HG03108 (cell line): Measurements from ENCODE around the gene MYH14.

ENCODE experiments used
- ATAC-seq: cut with Tn5 transposase; IDR thresholded peaks from one replicate; pipeline ENCODE4 v1.9.1; 2021; ENCODE audit warnings: moderate library complexity; ENCODE audit not compliant: unreplicated experiment

MYH14 gene

GRCh38 chr19:50203281-50204080 lies at the start of gene MYH14:
Gene MYH14 (plus strand): TSS chr19:50203622. CDS start chr19:50210366, 6,744 bp downstream.
- no peak for ATAC-seq

GRCh38 chr19:50154529-50154928 lies 48.9 kb upstream of the MYH14 start:
- ATAC-seq: no peak

GRCh38 chr19:50155520-50156109 lies 47.8 kb upstream of the MYH14 start:
- no peak for ATAC-seq

DNA sequence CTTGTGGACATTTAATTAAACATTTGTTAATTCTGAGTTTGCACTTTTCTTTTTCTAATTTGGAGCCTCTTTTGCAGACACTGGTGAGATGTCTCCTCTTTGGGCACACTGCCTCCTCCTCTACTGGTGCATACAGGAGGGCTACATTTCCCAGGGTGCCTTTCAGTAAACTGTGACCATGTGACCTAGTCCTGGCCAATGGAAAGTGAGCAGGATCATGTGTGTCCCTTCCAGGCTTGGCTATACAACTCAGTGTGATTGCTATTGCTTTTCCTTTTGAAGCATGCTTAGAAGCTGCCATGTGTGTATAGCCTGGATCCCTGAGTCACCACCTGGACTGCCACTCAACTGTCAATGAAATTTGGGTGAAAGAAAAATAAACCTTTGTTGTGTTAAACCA lies 44.8 kb upstream of the MYH14 start:
- ATAC-seq: no peak

DNA sequence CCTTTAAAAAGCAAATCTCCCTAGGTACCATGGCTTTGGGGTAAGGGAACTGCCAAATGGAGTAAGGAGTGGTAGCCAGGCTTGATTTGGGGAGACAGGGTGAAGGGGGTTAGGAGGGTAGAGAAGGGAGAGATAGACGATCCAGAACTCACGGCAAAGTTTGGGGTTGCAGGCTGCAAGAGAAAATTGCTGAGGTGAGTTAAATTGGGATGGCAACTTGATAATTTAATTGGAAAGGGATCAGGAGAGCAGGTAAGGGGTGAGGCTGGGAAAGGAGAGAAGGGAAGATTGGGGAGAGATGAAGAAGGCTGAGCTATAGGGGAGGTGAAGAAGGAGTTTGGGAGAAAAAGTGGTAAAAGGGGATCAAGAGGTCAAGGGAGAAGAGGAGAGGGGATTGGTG lies 44.3 kb upstream of the MYH14 start:
- no peak for ATAC-seq

DNA sequence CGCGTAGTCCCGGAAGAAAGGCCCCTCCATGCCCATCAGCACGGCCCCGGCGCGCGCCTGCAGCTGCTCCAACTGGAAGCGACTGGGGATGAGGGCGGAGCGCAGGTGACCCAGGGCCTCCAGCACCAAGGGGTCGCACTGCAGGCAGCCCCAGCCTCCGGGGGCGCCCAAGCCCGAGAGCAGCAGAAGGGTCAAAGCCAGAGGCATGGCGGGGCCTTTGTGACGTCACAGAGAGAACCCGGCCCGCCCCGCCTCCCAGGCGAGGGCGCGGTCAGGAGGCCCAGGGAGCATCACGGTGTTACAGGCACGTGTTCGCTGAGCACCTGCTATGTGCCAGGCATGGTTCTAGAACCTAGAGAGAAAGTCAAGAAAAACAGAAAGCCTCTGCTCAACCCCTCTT lies 40.4 kb upstream of the MYH14 start, which contains the start of gene IZUMO2:
Gene IZUMO2 (minus strand): TSS at position 294 of the 400 bp plus-strand sequence. CDS start 87 bp downstream, at position 207.
- no peak for ATAC-seq

DNA sequence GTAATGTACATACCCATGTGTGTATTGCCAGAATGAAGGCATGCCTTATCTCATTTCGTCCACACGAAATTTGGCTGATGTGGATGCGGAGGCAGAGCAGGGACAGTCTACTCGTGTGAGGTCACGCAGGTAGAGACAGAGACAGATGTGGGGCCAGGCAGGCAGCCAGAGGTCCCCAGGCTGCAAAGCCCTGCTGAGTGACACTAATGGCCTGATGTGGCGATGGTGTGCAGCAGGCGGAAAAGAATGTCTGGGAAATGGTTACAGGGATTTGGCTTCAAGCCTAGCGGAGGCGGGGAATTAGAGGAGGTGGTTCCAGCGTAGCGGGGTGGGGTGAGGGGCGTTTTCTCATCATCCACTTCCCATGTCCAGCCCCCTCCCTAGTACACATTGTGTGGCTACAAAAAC lies 36.1 kb upstream of the MYH14 start:
- no peak for ATAC-seq

DNA sequence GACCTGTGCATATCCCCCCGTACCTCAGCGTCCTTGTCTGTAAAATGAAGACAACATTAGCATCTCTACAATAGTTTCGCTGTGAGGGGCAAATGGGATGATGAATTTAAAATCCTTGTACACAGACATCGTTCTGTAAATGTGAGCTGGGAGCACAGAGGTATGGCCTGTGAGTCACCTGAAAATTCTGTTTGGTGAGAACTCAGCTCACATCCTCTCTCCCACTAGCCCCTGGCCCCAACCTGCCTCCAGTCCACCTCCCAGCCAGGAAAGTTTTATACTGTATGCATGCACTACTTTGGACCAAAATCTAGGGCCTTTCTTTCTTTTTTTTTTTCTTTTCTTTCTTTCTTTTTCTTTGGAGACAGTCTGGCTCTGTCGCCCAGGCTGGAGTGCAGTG lies 31.7 kb upstream of the MYH14 start:
- ATAC-seq: no peak

DNA sequence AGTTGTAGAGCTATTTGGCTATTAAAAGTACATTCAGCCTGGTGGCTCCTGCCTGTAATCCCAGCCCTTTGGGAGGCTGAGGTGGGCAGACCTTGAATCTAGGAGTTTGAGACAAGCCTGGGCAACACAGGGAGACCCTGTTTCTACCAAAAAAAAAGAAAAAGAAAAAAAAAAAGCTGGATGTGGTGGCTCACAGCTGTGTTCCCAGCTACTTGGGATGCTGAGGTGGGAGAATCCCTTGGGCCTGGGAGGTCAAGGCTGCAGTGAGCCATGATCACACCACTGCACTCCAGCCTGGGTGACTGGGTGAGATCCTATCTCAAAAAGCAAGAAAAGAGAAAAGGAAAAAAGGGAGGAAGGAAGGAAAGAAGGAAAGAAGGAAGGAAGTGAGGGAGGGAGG lies 30.7 kb upstream of the MYH14 start:
- no peak for ATAC-seq

DNA sequence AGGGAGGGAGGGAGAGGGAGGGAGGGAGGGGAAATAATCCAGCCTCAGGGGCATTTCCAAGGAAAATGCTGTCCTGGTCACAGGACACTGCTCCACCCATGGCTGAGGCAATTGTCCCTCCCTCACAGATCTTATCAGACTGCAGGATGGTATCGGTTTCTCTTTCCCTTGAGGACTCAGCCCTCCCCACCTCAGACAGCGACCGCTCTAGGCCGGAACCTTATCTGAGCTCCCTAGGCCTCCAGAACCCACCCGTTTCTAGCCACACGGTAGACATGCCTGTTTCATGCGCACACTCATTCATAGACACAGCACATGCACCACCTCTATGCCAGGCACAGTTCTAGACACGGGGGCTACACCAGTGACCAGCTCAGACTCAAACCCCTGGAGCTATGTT lies 30.3 kb upstream of the MYH14 start:
- ATAC-seq: no peak

DNA sequence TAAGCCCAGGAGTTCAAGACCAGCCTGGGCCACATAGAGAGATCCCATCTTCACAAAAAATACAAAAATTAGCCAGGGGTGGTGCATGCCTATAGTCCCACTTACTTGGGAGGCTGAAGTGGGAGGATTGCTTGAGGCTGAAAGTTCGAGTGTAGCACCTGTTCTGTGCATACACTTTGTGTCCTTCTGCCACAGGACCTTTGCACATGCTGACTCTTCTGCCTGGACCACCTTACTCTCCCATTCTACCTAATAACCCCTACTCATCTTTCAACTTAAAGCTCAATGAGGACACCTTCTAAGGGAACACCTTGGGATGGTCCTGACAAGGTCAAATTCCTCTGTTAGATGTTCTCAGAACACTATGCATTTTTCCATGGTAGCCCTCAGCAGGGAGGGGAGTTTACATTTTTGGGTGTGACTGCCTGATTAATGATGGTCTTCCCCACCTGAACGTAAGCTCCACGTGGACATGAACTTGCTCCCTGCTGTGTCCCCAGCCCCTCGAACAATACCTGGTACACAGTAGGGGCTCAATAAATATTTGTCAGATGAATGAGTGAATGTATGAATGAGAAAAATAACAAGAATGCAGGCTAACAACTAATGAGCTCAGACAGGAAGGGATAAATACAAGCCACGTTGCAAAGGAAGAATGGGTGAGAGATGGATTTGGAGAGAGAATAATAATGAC lies 29.2 kb upstream of the MYH14 start:
- ATAC-seq: no peak

DNA sequence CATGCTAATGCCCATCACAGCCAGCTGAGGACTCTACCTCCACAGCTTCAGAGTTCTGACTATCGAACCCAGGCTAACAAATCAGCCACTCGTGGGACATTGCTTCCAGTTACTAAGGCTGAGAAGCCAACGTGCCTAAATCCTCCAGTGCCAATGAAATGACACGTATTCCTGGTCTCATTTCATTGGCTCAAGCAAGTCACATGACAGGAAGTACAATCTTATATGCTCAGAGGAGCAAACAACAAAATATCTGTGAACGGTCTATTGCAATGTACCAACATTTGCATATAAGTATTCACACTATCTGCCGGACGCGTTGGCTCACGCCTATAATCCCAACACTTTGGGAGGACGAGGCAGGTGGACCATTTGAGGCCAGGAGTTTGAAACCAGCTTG lies 27.5 kb upstream of the MYH14 start:
- ATAC-seq: no peak

- ATAC-seq: no peak
These were observed 26.6 kb upstream of the MYH14 start for GRCh38 chr19:50176775-50177174.

- ATAC-seq: no peak
These were observed 25.1 kb upstream of the MYH14 start for GRCh38 chr19:50178320-50178719.

DNA sequence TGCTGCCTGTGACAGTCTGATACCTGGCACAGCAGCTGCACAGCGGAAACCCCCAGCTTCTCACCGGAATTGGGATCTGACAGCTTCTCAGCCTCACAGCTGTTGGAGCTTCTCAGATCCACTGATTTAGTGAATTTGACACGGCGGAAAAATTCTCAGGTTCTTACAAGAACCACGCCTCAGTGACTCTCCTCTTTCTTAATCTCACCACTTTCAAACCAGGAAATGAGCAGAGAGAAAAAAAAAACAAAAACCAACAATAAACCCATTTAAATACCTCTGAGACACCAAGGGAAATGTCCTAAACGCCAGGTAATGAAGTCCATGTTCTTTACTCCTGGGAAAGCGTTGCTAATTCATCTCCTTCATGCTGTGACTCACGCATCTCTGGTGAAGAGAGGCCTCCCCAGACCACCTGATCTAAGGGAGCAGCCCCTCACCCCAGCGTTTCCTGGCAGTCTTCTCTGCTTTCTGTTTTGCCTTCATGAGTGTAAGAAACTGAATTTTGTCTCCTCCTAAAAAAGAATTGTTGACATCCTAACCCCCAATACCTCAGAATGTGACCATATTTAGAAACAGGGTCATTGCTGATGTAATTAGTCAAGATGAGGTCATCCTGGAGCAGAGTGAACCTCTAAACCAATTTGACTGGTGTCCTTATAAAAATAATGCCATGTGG lies 24.4 kb upstream of the MYH14 start:
- no peak for ATAC-seq

DNA sequence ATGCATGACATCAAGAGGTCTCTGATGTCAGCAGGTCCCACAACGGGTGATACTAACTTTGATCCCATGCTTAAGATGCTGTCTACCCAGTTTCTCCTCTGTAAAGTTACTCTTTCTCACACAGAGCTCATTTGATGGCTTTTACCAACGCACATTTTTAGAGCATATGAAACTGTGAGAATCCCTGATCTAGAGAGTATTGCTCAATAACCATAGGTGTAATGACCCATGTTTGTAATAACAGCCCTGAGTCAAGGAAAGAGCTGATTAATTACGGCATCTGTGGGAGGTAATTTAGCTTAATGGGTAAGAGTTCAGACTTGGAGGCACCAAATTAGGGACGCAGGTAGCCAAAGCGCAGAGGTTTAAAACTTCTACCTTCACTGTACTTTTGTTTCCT lies 22.3 kb upstream of the MYH14 start:
- ATAC-seq: no peak

- no peak for ATAC-seq
These were observed 19.2 kb upstream of the MYH14 start for GRCh38 chr19:50184196-50184595.

DNA sequence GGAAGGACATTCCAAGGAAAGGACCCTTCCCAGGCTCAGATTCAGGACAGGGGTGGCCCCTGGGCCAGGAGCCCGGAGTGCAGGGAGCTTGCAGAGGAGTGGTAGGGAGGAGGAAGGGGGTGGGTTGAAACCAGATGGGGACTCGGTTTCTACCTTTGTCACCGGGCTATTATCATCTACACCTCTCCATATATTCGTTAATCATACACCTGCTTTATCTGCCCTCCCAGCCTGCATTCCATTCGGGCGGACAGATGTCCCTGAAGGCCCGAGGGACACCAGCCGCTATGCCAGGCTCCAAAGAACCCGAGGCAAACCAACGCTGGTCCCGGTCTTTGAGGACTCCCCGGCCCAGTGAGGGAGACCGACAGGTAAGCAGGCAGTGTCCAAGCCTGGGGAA lies 15.5 kb upstream of the MYH14 start:
- ATAC-seq: no peak

- ATAC-seq: no peak
These were observed 14.1 kb upstream of the MYH14 start for GRCh38 chr19:50189331-50189730.

GRCh38 chr19:50190439-50190891 lies 13.0 kb upstream of the MYH14 start:
- no peak for ATAC-seq

DNA sequence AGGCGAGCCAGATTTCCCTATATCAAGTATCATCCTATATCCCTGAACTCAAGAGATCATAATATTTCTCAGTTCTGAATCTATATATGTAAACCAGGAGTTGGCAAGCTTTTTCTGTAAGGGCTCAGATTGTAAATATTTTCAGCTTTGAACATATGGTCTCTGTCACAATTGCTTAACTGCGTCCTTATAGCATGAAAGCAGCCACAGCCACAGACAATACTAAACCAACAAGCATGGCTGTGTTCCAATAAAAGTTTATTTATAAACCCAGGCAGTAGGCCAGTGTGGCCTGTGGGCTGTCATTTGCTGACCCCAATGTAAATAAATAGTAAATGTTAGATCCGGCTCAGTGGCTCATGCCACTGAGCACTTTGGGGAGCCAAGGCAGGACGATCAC lies 12.2 kb upstream of the MYH14 start:
- ATAC-seq: no peak
